GM18511 (cell line): ENCODE measurements around the gene ASPHD1.
"Not testable (repeated sequence)": the region's sequence is repeated elsewhere in the genome, so short reads cannot be mapped to it uniquely, and the experiment has no call there.

ENCODE experiments used
- ATAC-seq: cut with Tn5 transposase; IDR thresholded peaks from one replicate; pipeline ENCODE4 v1.9.1; 2021; ENCODE audit warnings: mild to moderate bottlenecking, moderate library complexity; ENCODE audit not compliant: unreplicated experiment

The ASPHD1 gene

GRCh38 chr16:29877266-29877961 is 22.9 kb upstream of the ASPHD1 start:
- ATAC-seq, result no peak

GRCh38 chr16:29878172-29878571 is 22.1 kb upstream of the ASPHD1 start:
- no peak for ATAC-seq

GRCh38 chr16:29881050-29881449 is 19.2 kb upstream of the ASPHD1 start:
- no peak for ATAC-seq

GRCh38 chr16:29883987-29884386 is 16.3 kb upstream of the ASPHD1 start:
- no peak for ATAC-seq

- not testable (repeated sequence) for ATAC-seq
These were observed 10.9 kb upstream of the ASPHD1 start for GRCh38 chr16:29889372-29889771.

- no peak for ATAC-seq
These were observed 8.5 kb upstream of the ASPHD1 start for GRCh38 chr16:29891525-29892457.

GRCh38 chr16:29892458-29892813 is 7.9 kb upstream of the ASPHD1 start:
- no peak for ATAC-seq

GRCh38 chr16:29893553-29893952 is 6.7 kb upstream of the ASPHD1 start:
- no peak for ATAC-seq

- no peak for ATAC-seq
These were observed 5.9 kb upstream of the ASPHD1 start for GRCh38 chr16:29894352-29894751.

GRCh38 chr16:29896841-29897240 is 3.4 kb upstream of the ASPHD1 start:
- no peak for ATAC-seq

- no peak for ATAC-seq
These were observed 3.0 kb upstream of the ASPHD1 start for GRCh38 chr16:29897333-29897732.

GRCh38 chr16:29898135-29898803 is 2.0 kb upstream of the ASPHD1 start:
- no peak for ATAC-seq

- ATAC-seq, result no peak
These were observed 1.3 kb upstream of the ASPHD1 start for GRCh38 chr16:29898804-29899515.

GRCh38 chr16:29899516-29900101 is 679 bp upstream of the ASPHD1 start, which contains the start of gene SEZ6L2:
Gene SEZ6L2 (minus strand): TSS chr16:29899550. CDS start chr16:29899019, 531 bp downstream.
- ATAC-seq, result no peak

- no peak for ATAC-seq
These were observed 759 bp downstream of the ASPHD1 start for GRCh38 chr16:29900888-29901606.

- no peak for ATAC-seq
These were observed 1.3 kb downstream of the ASPHD1 start for GRCh38 chr16:29901607-29901945.

GRCh38 chr16:29903590-29903989 is 3.3 kb downstream of the ASPHD1 start:
- no peak for ATAC-seq

- ATAC-seq, result no peak
These were observed 4.7 kb downstream of the ASPHD1 start for GRCh38 chr16:29904947-29905346.

GRCh38 chr16:29905668-29906067 is 5.4 kb downstream of the ASPHD1 start:
- no peak for ATAC-seq
